Measurements from ENCODE around the gene KIAA0513.
"Not testable (repeated sequence)": the region's sequence is repeated elsewhere in the genome, so short reads cannot be mapped to it uniquely, and the experiment has no call there.

Gene KIAA0513

DNA sequence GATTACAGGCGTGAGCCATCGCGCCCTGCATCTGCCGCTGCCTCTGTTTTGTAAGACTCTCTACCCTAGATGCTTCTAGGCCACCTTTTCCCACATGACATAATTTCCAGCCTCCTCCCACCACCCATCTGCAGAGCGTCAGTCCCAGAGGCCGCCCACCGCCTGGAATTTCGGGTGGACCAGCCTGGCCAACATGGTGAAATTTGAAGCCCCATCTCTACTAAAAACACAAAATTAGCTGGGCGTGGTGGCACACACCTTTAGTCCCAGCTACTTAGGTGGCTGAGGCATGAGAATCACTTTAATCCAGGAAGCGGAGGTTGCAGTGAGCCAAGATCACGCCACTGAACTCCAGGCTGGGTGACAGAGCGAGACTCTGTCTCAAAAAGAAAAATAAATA lies 89.8 kb downstream of the KIAA0513 start:
- no peak for DNase-seq

DNA sequence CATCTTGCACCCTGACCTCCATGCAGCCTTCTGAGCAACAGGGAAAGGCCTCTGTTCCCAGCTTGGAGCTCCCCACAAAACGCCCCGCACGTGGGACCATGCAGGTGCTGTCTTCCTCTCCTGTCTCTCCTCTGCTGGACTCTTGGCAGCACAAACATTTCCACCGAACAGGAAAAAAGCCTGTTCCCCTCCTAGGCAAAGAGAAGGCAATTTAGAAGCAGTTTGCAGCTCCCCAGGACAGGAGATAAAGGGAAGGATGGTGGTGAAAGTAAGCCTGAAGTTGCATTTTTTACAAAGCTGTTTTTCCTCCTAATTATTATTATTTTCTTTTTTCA lies 92.4 kb downstream of the KIAA0513 start:
- no peak for DNase-seq

DNA sequence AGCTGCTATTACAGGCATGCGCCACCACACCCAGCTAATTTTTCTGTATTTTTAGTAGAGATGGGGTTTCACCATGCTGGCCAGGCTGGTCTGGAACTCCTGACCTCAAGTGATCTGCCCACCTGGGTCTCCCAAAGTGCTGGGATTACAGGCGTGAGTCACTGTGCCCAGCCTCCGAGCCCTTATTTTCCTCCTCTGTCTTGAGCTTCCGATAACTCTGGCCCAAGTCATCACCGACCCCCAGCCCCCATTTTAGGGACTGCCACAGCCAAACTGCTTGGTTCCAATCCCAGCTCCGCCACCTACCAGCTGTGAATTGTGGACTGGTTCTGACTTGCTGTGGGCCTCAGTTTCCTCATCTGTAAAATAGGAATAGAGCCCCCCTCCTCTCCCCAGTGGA lies 95.8 kb downstream of the KIAA0513 start:
- DNase-seq: not testable (repeated sequence)

DNA sequence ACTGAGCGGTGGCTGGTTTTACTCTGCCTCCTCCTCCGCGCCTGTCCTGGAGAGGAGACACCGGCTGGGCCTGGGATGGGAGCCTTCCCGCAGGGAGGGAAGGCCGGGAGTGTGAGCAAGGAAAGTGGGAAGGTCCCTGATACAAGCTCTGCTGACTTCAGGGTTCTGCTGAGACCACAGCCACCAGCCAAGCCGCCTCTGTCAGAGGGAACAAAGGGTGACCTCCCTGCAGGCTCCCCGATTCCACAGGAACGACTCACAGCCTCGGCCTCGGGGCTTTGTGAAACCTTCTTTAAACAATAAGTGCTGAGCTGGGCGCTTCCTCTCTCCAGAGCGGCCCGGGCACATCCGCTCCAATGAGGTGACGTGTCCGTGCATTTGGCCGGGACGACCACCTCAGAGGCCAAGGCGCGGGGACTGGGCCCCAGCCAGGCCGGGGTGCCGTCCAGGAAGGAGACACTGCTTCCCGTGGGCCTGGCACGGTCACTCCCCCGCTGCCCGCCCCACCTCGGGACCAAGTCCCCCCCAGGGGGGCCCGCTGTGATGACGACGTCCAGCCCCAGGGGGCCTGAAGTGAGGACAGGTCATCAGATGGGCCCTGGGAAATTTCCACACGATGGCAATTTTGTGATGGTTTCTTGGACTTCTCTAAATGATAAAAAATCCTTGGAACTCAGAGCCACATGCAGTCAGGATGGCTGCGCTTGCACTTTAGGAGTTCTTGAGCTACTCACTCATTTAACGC lies 96.5 kb downstream of the KIAA0513 start:
- DNase-seq: peak; percentile 79

DNA sequence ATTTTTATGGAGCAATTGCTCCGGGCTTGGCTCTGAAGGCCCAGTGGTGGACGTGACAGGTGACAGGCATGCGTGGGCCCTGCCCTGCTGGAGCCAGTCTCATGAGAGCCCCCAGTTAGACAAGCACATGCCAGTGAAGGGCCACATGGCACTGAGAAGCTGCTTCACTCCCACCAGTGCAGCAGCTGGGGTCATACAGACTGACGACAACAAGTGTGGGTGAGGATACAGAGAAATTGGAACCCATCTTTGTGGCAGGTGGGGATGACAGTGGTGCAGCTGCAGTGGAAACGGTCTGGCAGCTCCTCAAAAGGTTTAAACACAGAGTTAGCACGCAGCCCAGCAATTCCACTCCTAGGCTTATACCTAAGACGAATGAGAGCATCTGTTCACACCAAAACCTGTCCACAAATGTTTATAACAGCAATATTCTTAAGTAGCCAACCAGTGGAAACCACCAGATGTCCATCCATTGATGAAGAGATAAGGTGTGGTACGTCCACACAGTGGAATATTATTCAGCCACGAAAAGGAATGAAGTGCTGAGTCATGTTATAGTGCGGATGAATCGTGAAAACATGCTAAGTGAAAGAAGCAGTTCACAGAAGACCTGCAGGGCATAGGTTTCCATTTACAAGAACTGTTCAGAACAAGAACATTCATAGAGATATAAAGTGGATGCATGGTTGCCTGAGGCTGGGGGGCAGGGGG lies 97.2 kb downstream of the KIAA0513 start:
- no peak for DNase-seq

DNA sequence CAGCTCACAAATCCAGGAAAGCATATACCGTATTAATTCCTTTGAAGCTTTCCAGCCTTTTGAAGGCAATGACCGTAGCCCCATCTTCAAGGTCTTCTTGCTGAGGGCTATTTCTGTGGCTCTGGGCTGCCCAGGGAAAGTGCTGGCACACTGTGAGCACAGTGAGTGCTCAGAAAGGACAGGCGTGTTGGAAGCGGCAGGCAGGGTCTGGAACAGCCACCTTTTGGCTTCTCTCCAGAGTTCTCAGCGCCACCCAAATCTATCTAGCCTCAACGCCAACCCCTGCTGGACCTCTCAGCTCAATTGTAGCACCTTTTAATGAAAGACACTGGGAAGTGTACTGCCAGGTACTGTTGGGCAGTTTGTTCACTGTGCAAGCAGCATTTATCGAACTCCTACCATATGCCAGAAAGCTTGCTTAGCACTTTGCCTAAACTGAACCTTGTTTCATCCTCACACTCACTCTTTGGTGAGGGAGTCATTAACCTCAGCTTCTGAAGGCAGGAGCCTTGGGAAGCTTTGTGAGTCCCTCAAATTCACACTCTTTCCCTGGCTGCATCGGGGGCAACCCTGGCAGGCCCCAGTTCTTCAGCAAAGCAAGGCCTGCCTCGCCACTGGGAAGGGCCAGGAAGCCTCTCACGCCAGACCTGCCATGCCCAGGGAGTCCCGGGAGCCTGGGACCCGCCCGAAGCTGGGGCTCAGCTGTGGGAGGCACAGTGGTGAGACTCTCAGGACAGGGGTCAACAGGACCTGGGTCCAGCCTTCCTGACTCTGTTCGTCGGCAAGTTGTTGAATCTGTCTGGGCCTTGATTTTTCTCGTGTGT lies 98.2 kb downstream of the KIAA0513 start:
- DNase-seq: no peak

DNA sequence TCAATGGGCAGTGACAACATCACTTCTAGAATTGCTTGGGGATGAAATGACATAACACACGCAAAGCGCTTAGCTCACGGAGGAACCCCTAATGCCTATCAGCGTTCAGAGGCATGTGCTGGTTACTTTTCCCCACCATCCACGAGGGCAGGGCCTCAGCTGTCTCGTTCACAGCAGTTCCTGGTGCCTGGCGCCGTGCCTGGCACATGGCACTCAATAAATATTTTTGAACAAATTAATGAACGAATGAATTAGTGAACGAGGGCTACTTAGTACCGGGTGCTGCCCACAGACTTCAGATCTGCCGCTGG lies 98.8 kb downstream of the KIAA0513 start:
- DNase-seq: no peak

DNA sequence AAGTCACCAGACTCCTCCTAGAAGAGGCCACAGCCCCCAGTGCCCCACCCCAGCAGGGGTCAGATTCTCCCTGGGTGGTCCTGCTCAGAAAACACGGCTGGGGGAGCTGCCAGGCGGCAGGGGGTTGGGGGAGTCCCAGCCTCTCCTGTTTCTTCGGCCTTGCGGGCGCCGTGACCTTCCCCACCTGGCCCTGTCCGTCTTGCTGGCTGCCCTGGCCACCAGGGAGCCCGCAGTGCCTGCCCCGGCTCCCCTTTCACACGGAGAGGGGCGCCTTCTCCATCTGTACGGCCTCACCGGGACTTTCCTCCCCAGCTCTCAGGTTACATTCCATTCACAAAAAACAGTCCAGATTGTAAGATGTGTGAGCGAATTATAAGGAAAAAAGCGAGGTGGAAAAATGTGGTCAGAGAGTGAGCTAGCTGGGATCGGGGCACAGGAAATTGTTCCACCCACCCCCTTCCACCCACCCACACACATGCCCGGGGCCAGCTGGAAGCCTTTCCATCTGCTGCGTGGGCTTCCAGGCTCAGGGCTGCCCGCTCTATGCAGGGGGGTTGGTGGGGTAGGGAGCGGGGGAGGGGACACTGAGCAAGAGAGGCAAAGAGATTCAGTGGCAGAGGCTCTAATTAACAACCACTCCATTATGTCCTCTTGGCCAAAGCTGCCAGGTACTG lies 99.2 kb downstream of the KIAA0513 start:
- DNase-seq: peak; percentile 61

DNA sequence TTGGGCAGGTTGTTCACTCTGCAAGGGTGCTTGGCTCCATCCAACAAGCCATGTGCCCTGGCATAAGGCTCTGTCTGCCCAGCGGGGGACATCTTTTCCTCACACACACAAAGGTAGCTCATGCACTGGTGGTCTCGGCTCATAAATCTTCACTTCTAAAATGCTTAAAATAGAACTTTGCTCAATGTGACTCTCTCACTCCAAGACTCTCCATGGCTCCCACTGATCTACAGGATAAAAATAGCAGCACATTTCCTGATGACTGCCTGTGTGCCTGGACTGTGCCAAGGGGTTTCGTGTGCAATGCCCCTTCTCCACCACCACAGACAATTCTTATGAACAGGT lies 99.8 kb downstream of the KIAA0513 start:
- no peak for DNase-seq

DNA sequence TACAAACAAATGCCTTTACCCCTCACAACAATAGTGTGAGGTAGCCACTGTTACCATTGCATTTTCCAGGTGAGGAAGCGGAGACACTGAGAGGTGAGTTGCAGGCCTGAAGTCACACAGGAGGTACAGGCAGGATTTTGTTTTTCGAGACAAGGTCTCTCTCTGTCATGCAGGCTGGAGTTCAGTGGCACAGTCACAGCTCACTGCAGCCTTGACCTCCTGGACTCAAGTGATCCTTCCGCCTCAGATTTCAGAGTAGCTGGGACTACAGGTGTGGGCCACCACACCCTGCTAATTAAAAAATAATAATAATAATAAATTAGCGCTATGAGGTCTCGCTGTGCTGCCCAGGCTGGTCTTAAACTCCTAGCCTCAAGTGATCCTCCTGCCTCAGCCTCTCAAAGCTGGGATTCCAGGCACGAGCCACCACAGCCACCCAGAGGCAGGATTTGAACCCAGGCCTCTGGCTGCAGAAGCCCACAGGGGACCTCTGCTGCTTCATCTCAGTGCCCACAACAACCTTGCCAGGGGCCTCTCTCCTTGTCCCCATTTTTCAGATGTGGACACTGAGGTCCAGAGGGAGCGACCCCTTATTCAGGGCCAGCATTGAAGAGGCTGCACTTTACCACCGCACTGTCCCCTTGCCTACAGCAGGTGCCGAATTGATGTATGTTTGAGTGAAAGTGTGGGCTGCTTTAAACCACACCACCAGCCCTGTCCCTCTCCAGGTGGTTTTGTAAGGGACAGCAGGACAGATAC lies 100.7 kb downstream of the KIAA0513 start:
- DNase-seq: no peak

DNA sequence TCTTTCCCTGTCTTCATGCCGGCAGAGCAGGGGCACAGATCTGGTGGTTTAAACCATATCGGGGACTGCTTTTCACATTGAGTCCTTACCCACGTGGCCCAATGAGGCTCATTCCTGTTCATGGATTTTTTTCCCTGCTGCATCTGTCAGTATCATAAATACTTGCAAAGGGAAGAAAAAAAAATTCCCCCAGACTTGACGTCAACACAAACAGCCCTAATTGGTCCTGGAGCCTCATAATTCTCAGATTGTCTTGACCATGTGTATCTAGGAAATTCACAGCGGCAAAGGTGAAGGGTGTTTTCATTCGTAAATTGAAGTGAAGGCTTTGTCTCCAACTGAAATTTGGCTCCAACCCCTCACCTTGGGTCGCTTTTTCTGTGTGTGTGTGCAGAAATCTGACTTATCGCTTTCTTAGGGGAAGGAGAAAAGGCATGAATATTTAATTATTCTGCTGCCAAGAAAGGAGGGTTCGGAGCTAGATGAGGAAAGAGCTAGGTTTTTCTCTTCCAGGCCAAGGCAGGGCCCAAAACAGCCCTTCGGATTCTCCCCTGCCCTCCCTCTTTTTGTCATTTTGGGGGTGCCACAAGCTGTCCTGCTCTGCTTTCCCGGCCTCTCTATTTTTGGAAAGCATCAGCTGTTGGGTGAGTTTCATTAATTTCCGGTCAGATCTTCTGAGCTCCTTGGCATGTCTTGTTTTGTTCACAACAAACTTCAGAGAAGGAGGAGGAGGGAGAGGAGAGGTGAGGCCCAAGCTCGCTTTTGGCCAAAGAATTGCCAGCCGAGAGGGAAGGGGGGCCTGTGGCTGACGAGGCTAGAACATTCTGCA lies 102.5 kb downstream of the KIAA0513 start:
- peak; percentile 18 for DNase-seq

DNA sequence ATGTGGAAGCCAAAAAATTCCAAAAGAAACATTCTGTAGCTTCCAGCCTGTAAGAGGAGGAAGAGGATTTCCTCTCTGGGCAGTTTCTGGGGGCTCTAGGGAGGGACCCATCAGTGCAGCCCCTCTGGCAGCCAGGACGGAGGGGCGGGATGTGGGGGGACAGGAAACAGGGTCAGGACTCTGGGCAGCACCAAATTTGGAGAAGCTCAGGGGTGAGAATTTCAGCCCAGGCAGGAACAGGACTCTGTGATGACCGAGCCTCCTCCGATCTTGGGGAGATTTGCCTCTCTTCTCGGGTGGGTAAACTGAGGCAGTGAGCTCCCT lies 103.1 kb downstream of the KIAA0513 start:
- no peak for DNase-seq

DNA sequence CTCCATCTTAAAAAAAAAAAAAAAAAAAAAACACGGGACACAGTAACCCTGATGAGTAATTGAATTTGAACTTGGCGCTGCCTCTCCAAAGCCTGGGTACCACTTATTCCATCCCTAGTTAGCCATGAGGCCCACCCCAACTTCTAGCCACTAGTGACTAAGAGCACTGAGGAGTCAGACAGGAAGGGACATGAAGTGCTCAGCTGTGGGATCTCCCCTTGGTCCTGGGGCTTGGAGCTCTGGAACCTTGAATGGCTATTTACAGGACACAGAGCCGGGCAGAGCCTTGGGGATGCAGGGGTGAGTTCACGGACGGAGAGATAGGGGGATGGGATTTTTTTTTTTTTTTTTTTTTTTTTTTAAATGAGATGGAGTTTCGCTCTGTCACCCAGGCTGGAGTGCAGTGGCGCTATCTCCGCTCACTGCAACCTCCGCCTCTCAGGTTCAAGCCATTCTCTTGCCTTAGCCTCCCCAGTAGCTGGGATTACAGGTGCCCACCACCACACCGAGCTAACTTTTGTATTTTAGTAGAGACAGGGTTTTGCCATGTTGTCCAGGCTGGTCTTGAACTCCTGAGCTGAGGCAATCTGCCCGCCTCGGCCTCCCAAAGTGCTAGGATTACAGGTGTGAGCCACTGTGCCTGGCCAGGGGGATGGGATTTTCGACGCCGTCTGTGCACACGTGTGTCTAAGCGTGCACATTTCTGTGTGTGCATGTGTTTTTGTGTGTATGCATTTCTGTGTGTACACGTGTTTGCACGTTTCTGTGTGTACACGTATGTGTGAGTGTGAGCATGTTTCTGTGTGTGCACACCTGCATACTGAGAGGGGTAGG lies 105.1 kb downstream of the KIAA0513 start:
- no peak for DNase-seq

DNA sequence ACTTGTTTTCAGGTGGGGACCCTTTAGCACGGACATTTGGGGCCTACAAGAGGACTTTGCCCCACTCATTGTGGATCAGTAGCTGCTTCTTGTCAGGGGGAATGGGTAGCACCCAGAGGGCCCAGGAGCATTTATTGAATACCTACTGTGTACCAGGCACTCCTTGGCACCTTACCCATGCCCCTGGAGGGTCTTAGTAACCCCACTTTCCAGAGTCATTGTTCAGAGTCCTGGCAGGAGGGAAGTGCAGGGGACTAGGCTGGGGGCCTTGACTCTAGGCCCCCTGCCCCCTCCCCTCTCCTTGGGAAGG lies 105.7 kb downstream of the KIAA0513 start:
- DNase-seq: no peak

DNA sequence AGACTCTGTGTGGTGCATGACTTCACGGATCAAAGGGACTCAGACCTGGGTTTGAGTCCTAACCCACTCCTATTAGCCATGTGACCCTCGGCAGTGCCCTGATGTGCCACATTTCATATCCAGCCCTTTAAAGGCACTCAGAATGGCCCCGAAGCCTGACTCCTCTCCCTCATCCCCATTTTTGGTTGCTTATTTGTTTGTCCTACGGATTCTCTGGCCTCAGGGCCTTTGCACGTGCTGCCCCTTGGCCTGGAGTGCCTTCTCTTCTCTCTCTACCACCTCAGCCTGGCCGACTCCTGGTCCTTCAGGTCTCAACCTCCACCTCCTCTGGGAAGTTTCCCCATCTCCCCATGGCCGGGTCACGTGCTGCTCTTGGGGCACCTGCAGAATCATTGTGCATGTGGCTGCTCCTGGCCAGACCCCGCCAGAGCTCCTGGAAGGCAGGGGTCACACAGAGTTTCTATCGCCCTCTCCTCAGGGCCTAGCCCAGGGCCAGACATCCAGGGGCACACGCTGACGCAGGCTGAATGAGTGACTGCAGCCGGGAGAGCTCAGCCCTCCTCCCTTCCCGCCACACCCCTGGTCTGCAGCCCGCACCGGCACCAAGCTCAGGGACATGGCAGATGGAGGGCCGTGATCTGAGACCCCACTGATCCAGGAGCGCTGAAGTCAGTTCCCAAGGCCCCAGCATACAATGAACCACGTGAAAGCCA lies 106.6 kb downstream of the KIAA0513 start:
- no peak for DNase-seq

DNA sequence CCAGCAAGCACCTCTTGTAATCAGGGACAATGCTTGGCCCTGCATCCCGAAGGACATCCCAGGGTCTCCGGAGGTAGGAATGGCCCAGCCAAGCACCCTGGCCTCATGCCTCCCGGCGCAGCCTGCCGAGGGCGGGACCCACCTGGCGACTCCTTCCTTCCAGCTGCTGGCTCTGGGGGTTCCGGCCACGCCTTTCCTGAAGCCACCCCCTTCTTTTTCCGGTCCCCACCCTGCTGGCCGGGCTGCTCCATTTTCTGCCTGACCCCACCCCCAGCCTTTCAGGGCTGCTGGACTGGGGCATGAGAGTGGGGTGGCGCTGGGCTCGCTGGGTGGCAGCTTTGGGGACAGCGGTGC lies 107.2 kb downstream of the KIAA0513 start:
- DNase-seq: no peak

DNA sequence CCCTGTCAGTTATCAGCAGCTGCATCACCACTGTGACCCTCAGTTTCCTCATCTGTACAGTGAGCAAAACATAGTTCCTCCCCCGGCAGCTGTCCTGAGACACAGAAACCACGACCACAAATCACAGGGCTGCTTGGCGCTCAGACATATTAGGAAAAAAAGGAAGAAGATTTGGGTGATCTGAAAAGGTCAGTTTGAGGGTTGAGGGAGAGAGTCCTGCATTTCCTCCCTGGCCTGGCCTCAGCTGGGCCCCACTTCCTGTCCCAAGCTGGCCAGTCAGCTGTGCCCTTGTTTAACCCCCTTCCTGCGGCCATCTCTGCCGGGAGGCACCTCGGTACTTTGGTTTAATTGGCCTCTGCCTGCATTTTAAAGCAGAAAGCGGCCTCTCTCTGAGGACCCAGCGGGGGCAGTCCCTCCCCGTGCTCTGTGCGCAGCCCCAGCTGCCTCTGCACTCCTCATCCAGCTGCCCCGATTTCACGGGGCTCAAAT lies 108.7 kb downstream of the KIAA0513 start:
- no peak for DNase-seq

DNA sequence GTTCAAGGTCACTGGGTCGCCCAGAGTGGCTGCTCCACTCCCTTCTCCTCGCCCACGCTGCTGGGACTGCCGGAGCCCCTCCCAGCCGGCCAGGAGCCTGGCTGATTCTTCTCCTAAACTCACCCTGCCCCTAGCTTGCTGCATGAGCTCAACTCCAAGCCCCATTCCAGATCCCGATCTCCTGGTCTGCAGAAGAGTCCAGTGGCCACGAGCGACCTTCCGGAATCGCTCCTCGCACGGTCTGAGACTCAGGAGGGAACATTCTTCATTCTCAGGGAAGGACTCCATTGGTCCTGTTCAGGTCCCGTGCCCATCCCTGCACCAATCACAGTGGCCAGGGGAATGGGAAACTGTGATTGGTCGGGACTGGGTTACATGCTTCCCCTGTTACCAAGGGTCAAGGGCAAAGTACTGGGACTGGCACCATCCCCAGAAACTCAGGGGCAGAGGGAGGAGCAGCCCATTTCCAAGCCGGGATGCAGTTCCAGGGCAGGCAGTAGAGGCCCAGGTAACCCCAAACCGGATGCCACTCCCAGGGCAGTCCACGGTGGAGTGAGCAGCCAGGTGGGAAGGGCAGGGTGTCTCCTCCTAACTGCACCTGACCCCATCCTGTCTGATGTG lies 109.2 kb downstream of the KIAA0513 start:
- no peak for DNase-seq

DNA sequence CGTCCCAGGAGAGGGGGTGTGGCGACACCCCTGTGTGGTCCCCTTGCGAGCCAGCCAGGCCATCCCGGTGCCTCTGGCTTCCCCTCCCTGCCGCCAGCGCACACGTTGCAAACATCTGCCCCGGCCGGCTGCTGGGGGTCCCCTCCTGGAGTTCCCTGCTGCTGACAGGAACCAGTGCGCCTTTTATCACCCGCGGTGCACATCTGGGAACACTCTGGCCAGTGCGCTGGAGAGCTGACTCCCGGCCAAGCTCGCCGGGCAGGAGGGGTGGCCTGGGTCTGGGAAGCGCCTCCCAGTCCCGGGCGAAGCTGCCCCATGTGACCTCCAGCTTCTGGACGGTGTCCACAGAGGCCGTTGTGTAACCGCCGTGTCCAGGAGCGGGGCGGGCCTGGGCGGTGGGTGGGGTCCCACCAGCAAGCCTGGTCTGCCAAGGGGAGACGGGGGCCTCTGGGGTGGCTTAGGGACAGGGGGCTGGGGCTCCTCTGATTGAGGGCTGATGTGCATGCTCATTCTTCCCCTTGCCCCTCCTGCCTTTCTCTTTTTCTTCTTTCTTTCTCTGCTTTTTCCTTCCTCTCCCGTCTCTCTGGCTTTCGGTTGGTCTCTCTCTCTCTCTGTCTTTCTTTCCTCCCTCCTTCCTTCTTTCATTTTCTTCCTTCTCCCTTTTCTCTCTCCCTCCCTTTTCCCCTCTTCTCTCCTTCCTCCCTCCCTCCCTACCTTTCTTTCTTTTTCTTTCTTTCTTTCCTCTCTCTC lies 109.9 kb downstream of the KIAA0513 start:
- peak; percentile 62 for DNase-seq

Data from fibroblast of skin of back (primary cell).